Measurements from ENCODE around the gene HOXA9. TPM values are rescaled to one million over a fixed set of nuclear protein-coding genes. Genes with fewer than 3 reads are reported as not detected.

HOXA9 gene
- total RNA-seq, 1 donor from 2014 or later: not detected

GRCh38 chr7:27154901-27155815 is 10.2 kb downstream of the HOXA9 start:
- Histone ChIP-seq H3K27me3 (ENCODE audit: insufficient read depth, low read length) (peaks cover 95% of the 10 kb centered on the region), H3K79me2 (ENCODE audit: insufficient read depth, low read length) (no peaks in the 10 kb centered on the region), H3K4me3 (ENCODE audit: insufficient read depth, low read depth, low read length) (no peak overlapping the region), H4K20me1 (ENCODE audit: insufficient read depth, low read length) (no peaks in the 10 kb centered on the region), H3K27ac (ENCODE audit: low read depth, low read length) (no peak overlapping the region), H3K36me3 (ENCODE audit: insufficient read depth, low read length) (no peaks in the 10 kb centered on the region), H3K9me3 (ENCODE audit: insufficient read depth, low read depth, low read length) (peaks cover 16% of the 10 kb centered on the region), H3K4me1 (ENCODE audit: insufficient read depth, low read length) (peaks cover 9% of the 10 kb centered on the region), H3K4me2 (ENCODE audit: low read length) (no peak overlapping the region), H2AFZ (ENCODE audit: low read depth, low read length) (no peak overlapping the region), H3K9ac (ENCODE audit: low read length) (no peak overlapping the region)
- FAIRE-seq: no peak
- no peak for TF ChIP-seq CTCF (IDR thresholded peaks at IDR 0.05; ENCODE audit: insufficient read depth, low read depth, low read length)
- peak; percentile 73 for TF ChIP-seq EZH2 (IDR thresholded peaks at IDR 0.05; ENCODE audit: insufficient read depth, low read length)
- no peak for DNase-seq (ENCODE audit: low read depth)
- Mint-ChIP-seq H3K4me3 (ENCODE audit: unreplicated experiment) (no peak overlapping the region), H3K9me3 (ENCODE audit: unreplicated experiment) (peaks cover 52% of the 10 kb centered on the region), H3K27ac (ENCODE audit: unreplicated experiment) (no peak overlapping the region), H3K27me3 (ENCODE audit: low read depth, unreplicated experiment) (peaks cover 84% of the 10 kb centered on the region), H3K36me3 (ENCODE audit: low read depth, unreplicated experiment) (no peaks in the 10 kb centered on the region), H3K4me1 (ENCODE audit: low read depth, unreplicated experiment) (no peaks in the 10 kb centered on the region)

- Histone ChIP-seq H3K9me3 (ENCODE audit: insufficient read depth, low read depth, low read length) (peaks cover 16% of the 10 kb centered on the region), H3K27ac (ENCODE audit: low read depth, low read length) (no peak overlapping the region), H2AFZ (ENCODE audit: low read depth, low read length) (no peak overlapping the region), H3K27me3 (ENCODE audit: insufficient read depth, low read length) (peaks cover 95% of the 10 kb centered on the region), H3K36me3 (ENCODE audit: insufficient read depth, low read length) (no peaks in the 10 kb centered on the region), H3K4me1 (ENCODE audit: insufficient read depth, low read length) (peaks cover 9% of the 10 kb centered on the region), H3K4me3 (ENCODE audit: insufficient read depth, low read depth, low read length) (no peak overlapping the region), H4K20me1 (ENCODE audit: insufficient read depth, low read length) (no peaks in the 10 kb centered on the region), H3K4me2 (ENCODE audit: low read length) (no peak overlapping the region), H3K9ac (ENCODE audit: low read length) (no peak overlapping the region), H3K79me2 (ENCODE audit: insufficient read depth, low read length) (no peaks in the 10 kb centered on the region)
- TF ChIP-seq CTCF (IDR thresholded peaks at IDR 0.05; ENCODE audit: insufficient read depth, low read depth, low read length): no peak
- TF ChIP-seq EZH2 (IDR thresholded peaks at IDR 0.05; ENCODE audit: insufficient read depth, low read length): no peak
- Mint-ChIP-seq H3K9me3 (ENCODE audit: unreplicated experiment) (peaks cover 52% of the 10 kb centered on the region), H3K4me1 (ENCODE audit: low read depth, unreplicated experiment) (no peaks in the 10 kb centered on the region), H3K27ac (ENCODE audit: unreplicated experiment) (peak overlapping the region; percentile 47), H3K4me3 (ENCODE audit: unreplicated experiment) (no peak overlapping the region), H3K27me3 (ENCODE audit: low read depth, unreplicated experiment) (peaks cover 84% of the 10 kb centered on the region), H3K36me3 (ENCODE audit: low read depth, unreplicated experiment) (no peaks in the 10 kb centered on the region)
- DNase-seq (ENCODE audit: low read depth): no peak
- no peak for FAIRE-seq
Measured at GRCh38 chr7:27154369-27154768, 11.0 kb downstream of the HOXA9 start.

- H3K9ac ChIP-seq (ENCODE audit: low read length): no peak overlapping the region
- peaks cover 95% of the 10 kb centered on the region for H3K27me3 ChIP-seq (ENCODE audit: insufficient read depth, low read length)
- no peak for DNase-seq (ENCODE audit: low read depth)
- Mint-ChIP-seq H3K27me3 (ENCODE audit: low read depth, unreplicated experiment) (peaks cover 83% of the 10 kb centered on the region), H3K4me1 (ENCODE audit: low read depth, unreplicated experiment) (no peaks in the 10 kb centered on the region), H3K4me3 (ENCODE audit: unreplicated experiment) (no peak overlapping the region), H3K9me3 (ENCODE audit: unreplicated experiment) (peaks cover 50% of the 10 kb centered on the region), H3K27ac (ENCODE audit: unreplicated experiment) (peak overlapping the region; percentile 53), H3K36me3 (ENCODE audit: low read depth, unreplicated experiment) (no peaks in the 10 kb centered on the region)
- no peaks in the 10 kb centered on the region for H3K36me3 ChIP-seq (ENCODE audit: insufficient read depth, low read length)
- no peak overlapping the region for H3K4me2 ChIP-seq (ENCODE audit: low read length)
- no peak overlapping the region for H2AFZ ChIP-seq (ENCODE audit: low read depth, low read length)
- FAIRE-seq: no peak
- H3K4me1 ChIP-seq (ENCODE audit: insufficient read depth, low read length): peaks cover 9% of the 10 kb centered on the region
- peaks cover 19% of the 10 kb centered on the region for H3K9me3 ChIP-seq (ENCODE audit: insufficient read depth, low read depth, low read length)
- TF ChIP-seq EZH2 (IDR thresholded peaks at IDR 0.05; ENCODE audit: insufficient read depth, low read length) (no peak), CTCF (IDR thresholded peaks at IDR 0.05; ENCODE audit: insufficient read depth, low read depth, low read length) (no peak)
- no peak overlapping the region for H3K27ac ChIP-seq (ENCODE audit: low read depth, low read length)
- no peaks in the 10 kb centered on the region for H3K79me2 ChIP-seq (ENCODE audit: insufficient read depth, low read length)
- H4K20me1 ChIP-seq (ENCODE audit: insufficient read depth, low read length): no peaks in the 10 kb centered on the region
- H3K4me3 ChIP-seq (ENCODE audit: insufficient read depth, low read depth, low read length): no peak overlapping the region
Measured at GRCh38 chr7:27153526-27153925, 11.8 kb downstream of the HOXA9 start.

All from astrocyte (in vitro differentiated cells and primary cell).